AG04449 (cell line): ENCODE measurements around the gene UAP1.
"Not testable (repeated sequence)": the region's sequence is repeated elsewhere in the genome, so short reads cannot be mapped to it uniquely, and the experiment has no call there.

Source experiments
- CTCF ChIA-PET: fragments of 350-600 bp; formaldehyde crosslinking; extraction: SDS; loops from one replicate; lab custom pipeline; 2021; ENCODE audit warnings: antibody characterized with exemption; lab: Yijun Ruan, JAX
- POLR2A ChIA-PET: fragments of 400-600, 350-600 bp; formaldehyde crosslinking; extraction: SDS; loops from one replicate; lab custom pipeline; 2020; ENCODE audit warnings: antibody characterized with exemption, inconsistent platforms; lab: Yijun Ruan, JAX
- DNase-seq: peaks from one replicate; pipeline ENCODE4 v3.0.0-alpha.2; 2010; ENCODE audit warnings: low read depth, low spot score
- H3K4me3 ChIP-seq: 2 replicates; pipeline ENCODE4 v1.5.1; 2011; ENCODE audit warnings: low read depth, mild to moderate bottlenecking, control low read depth, low read length
- TF ChIP-seq, protein P1 (sequence below): IDR thresholded peaks from one replicate; pipeline ENCODE4 v1.5.1; 2011; ENCODE audit warnings: mild to moderate bottlenecking, moderate library complexity, low read length, control low read depth, inconsistent platforms; ENCODE audit not compliant: insufficient read depth; ENCODE audit errors: missing control alignments

The UAP1 gene

GRCh38 chr1:162590686-162591085 lies 29.2 kb downstream of the UAP1 start:
- DNase-seq = no peak
- CTCF ChIA-PET = interaction anchor here (1.7 to 2.7 kb wide), 2 partner anchors 10 to 23 kb away, joined by 4 to 11 read pairs; no protein-coding TSS in a partner anchor
- no peak overlapping the region for H3K4me3 ChIP-seq
- TF ChIP-seq, protein P1, sequence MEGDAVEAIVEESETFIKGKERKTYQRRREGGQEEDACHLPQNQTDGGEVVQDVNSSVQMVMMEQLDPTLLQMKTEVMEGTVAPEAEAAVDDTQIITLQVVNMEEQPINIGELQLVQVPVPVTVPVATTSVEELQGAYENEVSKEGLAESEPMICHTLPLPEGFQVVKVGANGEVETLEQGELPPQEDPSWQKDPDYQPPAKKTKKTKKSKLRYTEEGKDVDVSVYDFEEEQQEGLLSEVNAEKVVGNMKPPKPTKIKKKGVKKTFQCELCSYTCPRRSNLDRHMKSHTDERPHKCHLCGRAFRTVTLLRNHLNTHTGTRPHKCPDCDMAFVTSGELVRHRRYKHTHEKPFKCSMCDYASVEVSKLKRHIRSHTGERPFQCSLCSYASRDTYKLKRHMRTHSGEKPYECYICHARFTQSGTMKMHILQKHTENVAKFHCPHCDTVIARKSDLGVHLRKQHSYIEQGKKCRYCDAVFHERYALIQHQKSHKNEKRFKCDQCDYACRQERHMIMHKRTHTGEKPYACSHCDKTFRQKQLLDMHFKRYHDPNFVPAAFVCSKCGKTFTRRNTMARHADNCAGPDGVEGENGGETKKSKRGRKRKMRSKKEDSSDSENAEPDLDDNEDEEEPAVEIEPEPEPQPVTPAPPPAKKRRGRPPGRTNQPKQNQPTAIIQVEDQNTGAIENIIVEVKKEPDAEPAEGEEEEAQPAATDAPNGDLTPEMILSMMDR = no peak
- POLR2A ChIA-PET = no interaction called here

GRCh38 chr1:162596514-162597170 lies 35.1 kb downstream of the UAP1 start:
- ChIA-PET CTCF (interaction anchor here (0.9 to 9.6 kb wide), 2 partner anchors 17 to 21 kb away, joined by 4 to 82 read pairs; no protein-coding TSS in a partner anchor), POLR2A (no interaction called here)
- TF ChIP-seq, protein P1 = no peak
- no peak for DNase-seq
- no peak overlapping the region for H3K4me3 ChIP-seq

GRCh38 chr1:162599451-162599850 lies 37.9 kb downstream of the UAP1 start:
- DNase-seq = no peak
- no peak overlapping the region for H3K4me3 ChIP-seq
- ChIA-PET CTCF (interaction anchor here (0.6 to 9.6 kb wide), 4 partner anchors 14 to 861 kb away, joined by 3 to 82 read pairs (median 4); no protein-coding TSS in a partner anchor), POLR2A (no interaction called here)
- TF ChIP-seq, protein P1 = no peak

DNA sequence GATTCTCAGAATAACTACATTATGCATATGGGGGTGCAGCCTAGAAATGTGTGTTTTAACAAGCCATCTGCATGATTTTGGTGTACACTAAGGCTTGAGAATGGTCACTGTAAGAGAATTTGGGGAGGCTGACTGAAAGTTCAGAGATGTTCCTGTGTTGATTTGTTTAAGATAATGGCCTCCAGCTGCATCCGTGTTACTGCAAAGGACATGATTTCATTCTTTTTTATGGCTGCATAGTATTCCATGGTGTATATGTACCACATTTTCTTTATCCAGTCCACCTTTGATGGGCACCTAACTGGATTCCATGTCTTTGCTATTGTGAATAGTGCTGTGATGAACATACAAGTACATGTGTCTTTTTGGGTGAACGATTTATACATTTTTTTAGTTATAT lies 41.6 kb downstream of the UAP1 start:
- CTCF ChIA-PET = interaction anchor here (1.1 to 9.6 kb wide), 4 partner anchors 8 to 197 kb away, joined by 3 to 82 read pairs (median 6); no protein-coding TSS in a partner anchor

DNA sequence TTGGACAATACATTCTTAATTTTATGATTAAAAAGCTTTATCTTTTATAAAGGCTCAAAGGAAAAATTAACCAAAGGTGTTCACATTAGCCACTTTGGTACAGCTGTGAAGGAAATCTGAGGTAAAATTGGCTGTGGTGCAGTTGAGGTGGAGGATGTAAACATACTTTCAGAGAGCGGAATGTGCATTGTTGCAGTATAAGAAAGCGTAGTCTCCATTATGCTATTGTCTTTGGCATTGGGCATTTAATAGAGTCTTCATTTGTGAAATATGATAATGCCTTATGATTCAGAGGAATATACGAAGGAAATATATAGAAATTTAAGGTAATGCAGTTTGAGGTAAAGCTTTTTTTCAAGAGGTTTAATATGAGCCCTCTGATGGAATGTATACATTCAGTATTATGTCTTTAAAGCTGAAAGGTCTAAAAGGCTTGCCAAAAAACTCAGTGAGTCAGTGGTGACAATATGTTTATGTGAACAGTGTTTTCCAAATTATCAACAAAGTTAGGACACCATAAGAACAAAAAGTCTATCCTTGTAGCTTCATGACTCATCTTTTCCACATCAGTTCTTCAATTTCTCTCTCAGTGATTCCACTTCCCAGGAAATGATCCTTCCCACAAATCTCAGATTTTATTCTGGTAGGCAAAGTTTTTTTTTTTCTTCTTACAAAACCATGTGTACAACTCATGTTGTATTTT lies 43.9 kb downstream of the UAP1 start:
- peak; percentile 73 for DNase-seq
- no peak overlapping the region for H3K4me3 ChIP-seq
- CTCF ChIA-PET = interaction anchor here (1.0 to 9.6 kb wide), 3 partner anchors 8 to 195 kb away, joined by 3 to 82 read pairs (median 5); no protein-coding TSS in a partner anchor
- POLR2A ChIA-PET = interaction anchor here (0.8 to 1.1 kb wide), 3 partner anchors 8 to 44 kb away, joined by 3 to 4 read pairs (median 4); partner anchors contain the start of gene UAP1
- TF ChIP-seq, protein P1 = no peak

More for the DNA sequence above, 41.6 kb downstream of the UAP1 start:
- POLR2A ChIA-PET = interaction anchor here (1.3 kb wide), 1 partner anchor 88 kb away, joined by 3 read pairs; no protein-coding TSS in a partner anchor
- not testable (repeated sequence) for H3K4me3 ChIP-seq, DNase-seq

GRCh38 chr1:162609306-162609705 lies 47.8 kb downstream of the UAP1 start:
- CTCF ChIA-PET = interaction anchor here (1.5 kb wide), 1 partner anchor 17 kb away, joined by 4 read pairs; no protein-coding TSS in a partner anchor
- POLR2A ChIA-PET = no interaction called here
- H3K4me3 ChIP-seq = no peak overlapping the region
- no peak for DNase-seq
- TF ChIP-seq, protein P1 = no peak
